Measurements from ENCODE around the gene WNT5A. TPM values are rescaled to one million over a fixed set of nuclear protein-coding genes. Genes with fewer than 3 reads are reported as not detected.
A peak's percentile ranks its signal among the peaks of the same experiment; 100 is the strongest.

The WNT5A gene
- total RNA-seq, 4 donors from 2014 or later, result 14.5 to 45.9 (median 21.0) TPM

GRCh38 chr3:55484191-55484689, 2.9 kb downstream of the WNT5A start:
- H3K27me3 ChIP-seq, result peaks cover 0 to 55% (median 0%) of the 10 kb centered on the region in 4 donors
- peak overlapping the region; percentile 86 to 95 (median 90) for H3K4me3 ChIP-seq
- H3K9me3 ChIP-seq, result no peaks in the 10 kb centered on the region
- intact Hi-C loops (cut with DNase I), result loop anchor here (2.0 to 10.0 kb wide), 7 partner anchors 263 to 768 kb away; no protein-coding TSS in a partner anchor
- peaks cover 12 to 85% (median 81%) of the 10 kb centered on the region in 4 donors for H3K4me1 ChIP-seq
- DNase-seq (ENCODE audit: extremely low spot score), result no peak
- H3K27ac ChIP-seq (replicated peaks in 1 of 4), result peak overlapping the region; percentile 85 to 89 (median 86)
- peaks cover 0 to under 1% (median 0%) of the 10 kb centered on the region in 4 donors for H3K36me3 ChIP-seq
- TF ChIP-seq POLR2AphosphoS5 (IDR thresholded peaks at IDR 0.05) (no peak), CTCF (IDR thresholded peaks at IDR 0.05) (no peak), EP300 (IDR thresholded peaks at IDR 0.05) (no peak), POLR2A (IDR thresholded peaks at IDR 0.05; ENCODE audit: low read depth) (no peak)
- 70% methylated on average over 19 of the region's 20 CpGs for WGBS

- peaks cover 0 to 49% (median 0%) of the 10 kb centered on the region in 4 donors for H3K27me3 ChIP-seq
- intact Hi-C loops (cut with DNase I), result loop anchor here (2.0 to 10.0 kb wide), 7 partner anchors 263 to 769 kb away; no protein-coding TSS in a partner anchor
- H3K27ac ChIP-seq (replicated peaks in 1 of 4), result peak overlapping the region; percentile 20 to 89 (median 85)
- peaks cover 0 to 5% (median 0%) of the 10 kb centered on the region in 4 donors for H3K36me3 ChIP-seq
- 53% methylated on average over 39 of the region's 40 CpGs for WGBS
- H3K4me3 ChIP-seq, result peak overlapping the region; percentile 54 to 90 (median 75)
- peaks cover 6 to 77% (median 73%) of the 10 kb centered on the region in 4 donors for H3K4me1 ChIP-seq
- no peaks in the 10 kb centered on the region for H3K9me3 ChIP-seq
- DNase-seq (ENCODE audit: extremely low spot score), result no peak
- TF ChIP-seq EP300 (IDR thresholded peaks at IDR 0.05) (no peak), CTCF (IDR thresholded peaks at IDR 0.05) (no peak), POLR2A (IDR thresholded peaks at IDR 0.05; ENCODE audit: low read depth) (no peak)
Measured at GRCh38 chr3:55483196-55484095, 3.7 kb downstream of the WNT5A start.

- H3K4me1 ChIP-seq, result peaks cover 6 to 73% (median 71%) of the 10 kb centered on the region in 4 donors
- no peak for DNase-seq (ENCODE audit: extremely low spot score)
- TF ChIP-seq POLR2A (IDR thresholded peaks at IDR 0.05; ENCODE audit: low read depth) (no peak), CTCF (IDR thresholded peaks at IDR 0.05) (no peak), POLR2AphosphoS5 (IDR thresholded peaks at IDR 0.05) (no peak), EP300 (IDR thresholded peaks at IDR 0.05) (no peak)
- intact Hi-C loops (cut with DNase I), result loop anchor here (5.0 to 10.0 kb wide), 5 partner anchors 288 to 770 kb away; no protein-coding TSS in a partner anchor
- H3K27ac ChIP-seq (replicated peaks in 1 of 4), result peak overlapping the region in 3 of 4 donors; percentile 85 to 89 (median 85)
- peaks cover 0 to 5% (median 0%) of the 10 kb centered on the region in 4 donors for H3K36me3 ChIP-seq
- H3K27me3 ChIP-seq, result peaks cover 0 to 44% (median 0%) of the 10 kb centered on the region in 4 donors
- H3K4me3 ChIP-seq, result peak overlapping the region; percentile 54 to 90 (median 75)
- no peaks in the 10 kb centered on the region for H3K9me3 ChIP-seq
- WGBS, result 43% methylated on average over 32 of the region's 38 CpGs
Measured at GRCh38 chr3:55482496-55483195, 4.5 kb downstream of the WNT5A start.

GRCh38 chr3:55481744-55482495, 5.2 kb downstream of the WNT5A start:
- intact Hi-C loops (cut with DNase I), result loop anchor here (5.0 to 10.0 kb wide), 5 partner anchors 287 to 770 kb away; no protein-coding TSS in a partner anchor
- no peaks in the 10 kb centered on the region for H3K9me3 ChIP-seq
- 37% methylated on average over 31 of the region's 37 CpGs for WGBS
- H3K27me3 ChIP-seq, result peaks cover 0 to 40% (median 0%) of the 10 kb centered on the region in 4 donors
- no peak for DNase-seq (ENCODE audit: extremely low spot score)
- H3K36me3 ChIP-seq, result peaks cover 0 to 10% (median 0%) of the 10 kb centered on the region in 4 donors
- H3K4me1 ChIP-seq, result peaks cover 6 to 68% (median 65%) of the 10 kb centered on the region in 4 donors
- TF ChIP-seq EP300 (IDR thresholded peaks at IDR 0.05) (no peak), POLR2A (IDR thresholded peaks at IDR 0.05; ENCODE audit: low read depth) (no peak), CTCF (IDR thresholded peaks at IDR 0.05) (no peak), POLR2AphosphoS5 (IDR thresholded peaks at IDR 0.05) (no peak)
- peak overlapping the region; percentile 11 to 85 (median 31) for H3K27ac ChIP-seq (replicated peaks in 1 of 4)
- peak overlapping the region; percentile 54 to 90 (median 75) for H3K4me3 ChIP-seq

Data from esophagus muscularis mucosa (tissue), 4 donors.